AG04449 (cell line): ENCODE results near the gene UPK1A.

Source experiments
- CTCF ChIA-PET: fragments of 350-600 bp; formaldehyde crosslinking; extraction: SDS; loops from one replicate; lab custom pipeline; 2021; ENCODE audit warnings: antibody characterized with exemption; lab: Yijun Ruan, JAX
- POLR2A ChIA-PET: fragments of 400-600, 350-600 bp; formaldehyde crosslinking; extraction: SDS; loops from one replicate; lab custom pipeline; 2020; ENCODE audit warnings: antibody characterized with exemption, inconsistent platforms; lab: Yijun Ruan, JAX
- DNase-seq: peaks from one replicate; pipeline ENCODE4 v3.0.0-alpha.2; 2010; ENCODE audit warnings: low read depth, low spot score
- H3K4me3 ChIP-seq: 2 replicates; pipeline ENCODE4 v1.5.1; 2011; ENCODE audit warnings: low read depth, mild to moderate bottlenecking, control low read depth, low read length
- TF ChIP-seq, protein P1 (sequence below): IDR thresholded peaks from one replicate; pipeline ENCODE4 v1.5.1; 2011; ENCODE audit warnings: mild to moderate bottlenecking, moderate library complexity, low read length, control low read depth, inconsistent platforms; ENCODE audit not compliant: insufficient read depth; ENCODE audit errors: missing control alignments

UPK1A gene

DNA sequence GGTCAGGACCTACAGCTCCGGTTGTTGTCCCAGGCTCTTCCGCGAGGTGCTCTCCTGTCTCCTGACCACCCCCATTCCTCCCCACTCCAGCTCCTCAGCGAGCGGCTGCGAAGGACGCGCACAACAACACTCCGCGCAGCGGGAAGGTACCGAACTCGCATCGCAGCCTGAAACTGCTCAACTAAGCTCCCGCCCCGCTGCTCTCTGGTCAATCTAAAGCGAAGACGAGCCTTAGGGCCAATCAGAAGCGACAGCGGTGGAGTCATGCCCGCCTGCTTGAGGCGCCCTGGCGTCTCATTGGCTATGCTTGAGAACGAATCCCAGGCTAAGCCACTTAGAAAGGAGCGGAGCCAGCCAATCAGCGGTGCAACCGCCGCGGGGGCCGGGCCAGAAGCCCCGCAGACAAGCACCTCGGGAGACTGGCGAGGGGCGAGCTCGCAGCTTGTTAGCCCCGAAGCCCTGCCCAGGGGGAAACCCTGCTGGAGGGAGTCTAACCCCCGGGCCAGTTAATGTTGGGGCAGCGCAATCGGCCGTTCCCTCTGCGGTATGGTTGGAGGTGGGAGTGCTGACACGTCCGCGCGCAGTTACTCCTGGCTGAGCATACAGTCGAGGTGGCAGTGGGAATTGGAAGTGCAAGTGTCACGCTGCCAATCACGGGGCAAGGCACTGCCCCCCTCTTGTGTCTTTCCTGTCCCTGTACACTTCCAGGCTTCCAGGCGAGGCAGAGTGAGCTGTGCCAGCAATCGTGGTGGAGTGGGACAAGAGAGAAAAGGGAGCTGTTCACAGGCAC is 36.1 kb downstream of the UPK1A start:
- TF ChIP-seq, protein P1, sequence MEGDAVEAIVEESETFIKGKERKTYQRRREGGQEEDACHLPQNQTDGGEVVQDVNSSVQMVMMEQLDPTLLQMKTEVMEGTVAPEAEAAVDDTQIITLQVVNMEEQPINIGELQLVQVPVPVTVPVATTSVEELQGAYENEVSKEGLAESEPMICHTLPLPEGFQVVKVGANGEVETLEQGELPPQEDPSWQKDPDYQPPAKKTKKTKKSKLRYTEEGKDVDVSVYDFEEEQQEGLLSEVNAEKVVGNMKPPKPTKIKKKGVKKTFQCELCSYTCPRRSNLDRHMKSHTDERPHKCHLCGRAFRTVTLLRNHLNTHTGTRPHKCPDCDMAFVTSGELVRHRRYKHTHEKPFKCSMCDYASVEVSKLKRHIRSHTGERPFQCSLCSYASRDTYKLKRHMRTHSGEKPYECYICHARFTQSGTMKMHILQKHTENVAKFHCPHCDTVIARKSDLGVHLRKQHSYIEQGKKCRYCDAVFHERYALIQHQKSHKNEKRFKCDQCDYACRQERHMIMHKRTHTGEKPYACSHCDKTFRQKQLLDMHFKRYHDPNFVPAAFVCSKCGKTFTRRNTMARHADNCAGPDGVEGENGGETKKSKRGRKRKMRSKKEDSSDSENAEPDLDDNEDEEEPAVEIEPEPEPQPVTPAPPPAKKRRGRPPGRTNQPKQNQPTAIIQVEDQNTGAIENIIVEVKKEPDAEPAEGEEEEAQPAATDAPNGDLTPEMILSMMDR, result no peak
- CTCF ChIA-PET, result interaction anchor here (0.6 to 3.3 kb wide), 8 partner anchors 8 to 230 kb away, joined by 3 to 28 read pairs (median 4); no protein-coding TSS in a partner anchor
- H3K4me3 ChIP-seq, result peak overlapping the region; percentile 69
- peak; percentile 88 for DNase-seq
- POLR2A ChIA-PET, result interaction anchor here (0.6 to 1.5 kb wide), 6 partner anchors 8 to 112 kb away, joined by 3 to 4 read pairs (median 3); partner anchors contain the start of genes COX6B1 and IGFLR1

DNA sequence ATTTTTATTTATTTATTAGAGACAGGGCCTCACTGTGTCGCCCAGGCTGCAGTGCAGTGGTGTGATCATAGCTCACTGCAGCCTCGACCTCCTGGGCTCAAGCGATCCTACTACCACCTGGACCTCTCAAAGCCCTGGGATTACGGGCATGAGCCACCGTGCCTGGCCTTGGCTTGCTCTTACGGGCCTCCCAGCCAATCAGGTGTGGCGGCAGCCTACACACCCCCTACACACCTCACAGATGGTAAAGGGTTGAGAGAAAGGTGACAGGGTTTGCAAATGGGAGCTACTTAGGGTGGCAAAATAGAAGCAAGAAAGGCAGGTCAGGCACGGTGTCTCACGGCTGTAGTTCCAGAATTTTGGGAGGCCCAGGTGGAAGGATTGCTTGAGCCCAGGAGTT is 37.0 kb downstream of the UPK1A start:
- DNase-seq, result no peak
- POLR2A ChIA-PET, result interaction anchor here (0.6 to 1.5 kb wide), 2 partner anchors 7 to 9 kb away, joined by 3 to 4 read pairs; no protein-coding TSS in a partner anchor
- CTCF ChIA-PET, result interaction anchor here (1.4 to 3.3 kb wide), 4 partner anchors 9 to 13 kb away, joined by 4 to 28 read pairs (median 8); no protein-coding TSS in a partner anchor
- no peak overlapping the region for H3K4me3 ChIP-seq
- TF ChIP-seq, protein P1, result no peak

DNA sequence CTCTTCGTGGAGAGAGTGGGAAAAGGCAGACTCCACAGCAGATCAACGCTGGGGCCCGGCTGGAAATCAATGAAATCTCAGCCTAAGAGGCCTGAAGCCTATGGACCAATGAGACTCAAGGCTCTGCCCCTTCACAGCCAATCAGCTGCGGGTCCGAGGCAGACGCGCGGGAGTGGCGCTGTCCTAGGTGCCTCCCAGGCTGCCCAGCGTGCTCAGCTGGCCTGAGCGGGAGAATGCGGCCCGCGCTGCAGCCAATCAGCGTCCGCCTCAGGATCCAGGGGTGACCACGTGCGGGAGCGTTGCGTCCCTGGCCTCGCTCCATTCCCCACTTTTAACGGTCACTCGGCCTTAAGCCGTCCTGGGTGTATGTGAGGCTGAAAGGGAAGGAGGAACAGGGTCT is 37.9 kb downstream of the UPK1A start, which contains the start of gene ZBTB32:
ZBTB32 (plus strand) TSS at position 341 of the 400 bp plus-strand sequence. CDS start 10,069 bp downstream, outside the sequence.
- POLR2A ChIA-PET, result no interaction called here
- CTCF ChIA-PET, result interaction anchor here (1.0 to 3.3 kb wide), 4 partner anchors 9 to 12 kb away, joined by 3 to 28 read pairs (median 6); no protein-coding TSS in a partner anchor
- DNase-seq, result no peak
- H3K4me3 ChIP-seq, result no peak within 1 kb of the TSS
- TF ChIP-seq, protein P1, result no peak

DNA sequence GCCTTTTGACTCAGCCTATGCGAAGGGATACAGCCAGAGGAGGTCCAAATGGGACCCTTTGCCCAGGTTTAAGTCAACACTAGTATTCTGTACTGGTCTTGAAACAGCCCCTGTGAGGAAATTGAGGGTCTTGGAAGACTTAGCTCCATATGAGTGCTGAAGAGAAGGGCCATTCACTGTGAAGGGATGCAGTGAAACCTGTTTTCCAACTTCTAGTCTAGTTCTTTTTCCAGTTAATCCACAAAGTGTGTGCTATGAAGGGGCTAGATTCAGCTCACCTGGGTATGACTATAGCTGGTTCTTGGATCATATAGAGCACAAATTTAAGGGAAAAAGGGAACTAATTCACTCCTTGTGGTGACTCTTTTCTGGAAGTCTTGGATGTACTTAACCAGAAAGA is 42.1 kb downstream of the UPK1A start:
- no peak for DNase-seq
- ChIA-PET POLR2A (no interaction called here), CTCF (interaction anchor here (0.7 to 1.8 kb wide), 2 partner anchors 14 to 16 kb away, joined by 3 to 8 read pairs; no protein-coding TSS in a partner anchor)
- no peak overlapping the region for H3K4me3 ChIP-seq
- TF ChIP-seq, protein P1, result no peak

GRCh38 chr19:35710784-35711723 is 44.7 kb downstream of the UPK1A start:
- TF ChIP-seq, protein P1, result no peak
- DNase-seq, result no peak
- ChIA-PET POLR2A (interaction anchor here (0.6 to 1.7 kb wide), 3 partner anchors 8 to 710 kb away, joined by 3 to 5 read pairs (median 4); no protein-coding TSS in a partner anchor), CTCF (interaction anchor here (0.8 to 5.4 kb wide), 5 partner anchors 9 to 162 kb away, joined by 3 to 23 read pairs (median 4); no protein-coding TSS in a partner anchor)
- H3K4me3 ChIP-seq, result no peak overlapping the region
